HG03342 (cell line): ENCODE data around the gene CACTIN.
"Not testable (repeated sequence)": the region's sequence is repeated elsewhere in the genome, so short reads cannot be mapped to it uniquely, and the experiment has no call there.

Experiments used
- ATAC-seq: cut with Tn5 transposase; IDR thresholded peaks from one replicate; pipeline ENCODE4 v1.9.1; 2021; ENCODE audit warnings: mild to moderate bottlenecking, moderate library complexity; ENCODE audit not compliant: unreplicated experiment

CACTIN gene

GRCh38 chr19:3632739-3633558 lies 6.4 kb upstream of the CACTIN start:
- ATAC-seq: no peak

GRCh38 chr19:3632098-3632497 lies 5.5 kb upstream of the CACTIN start:
- ATAC-seq: no peak

- ATAC-seq: no peak
Observed at GRCh38 chr19:3631053-3631861, 4.7 kb upstream of the CACTIN start.

DNA sequence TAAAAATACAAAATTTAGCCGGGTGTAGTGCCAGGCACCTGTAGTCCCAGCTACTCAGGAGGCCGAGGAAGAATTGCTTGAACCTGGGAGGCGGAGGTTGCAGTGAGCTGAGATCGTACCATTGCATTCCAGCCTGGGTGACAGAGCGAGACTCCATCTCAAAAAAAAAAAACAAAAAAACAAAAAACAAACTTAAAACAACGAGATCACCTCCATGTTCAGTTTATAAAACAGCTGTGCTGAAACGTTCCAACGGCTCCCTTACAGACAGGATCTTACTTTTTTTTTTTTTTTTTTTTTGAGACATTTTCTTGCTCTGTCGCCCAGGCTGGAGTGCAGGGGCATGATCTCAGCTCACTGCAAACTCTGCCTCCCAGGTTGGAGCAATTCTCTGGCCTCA lies 2.2 kb upstream of the CACTIN start:
- ATAC-seq: not testable (repeated sequence)

DNA sequence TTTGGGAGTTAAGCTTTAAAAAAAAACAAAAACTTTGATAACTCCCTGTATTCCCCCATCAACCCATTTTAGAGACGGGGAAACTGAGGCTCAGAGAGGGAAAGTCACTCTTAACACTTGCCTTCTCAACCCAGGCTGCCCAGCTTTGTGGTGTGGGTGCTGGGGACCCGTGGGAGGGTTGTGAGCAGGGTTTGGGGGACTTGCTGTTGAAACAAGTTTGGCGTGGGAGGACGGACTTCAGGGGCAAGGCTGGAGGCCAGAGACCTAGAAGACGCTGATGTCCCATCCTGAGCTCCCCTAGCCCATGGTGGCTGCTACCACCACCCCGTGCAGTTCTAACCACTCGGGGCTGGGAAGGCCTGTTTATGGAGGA lies 747 bp upstream of the CACTIN start:
- ATAC-seq: no peak

- no peak for ATAC-seq
Observed at GRCh38 chr19:3625996-3626472, 556 bp downstream of the CACTIN start.

DNA sequence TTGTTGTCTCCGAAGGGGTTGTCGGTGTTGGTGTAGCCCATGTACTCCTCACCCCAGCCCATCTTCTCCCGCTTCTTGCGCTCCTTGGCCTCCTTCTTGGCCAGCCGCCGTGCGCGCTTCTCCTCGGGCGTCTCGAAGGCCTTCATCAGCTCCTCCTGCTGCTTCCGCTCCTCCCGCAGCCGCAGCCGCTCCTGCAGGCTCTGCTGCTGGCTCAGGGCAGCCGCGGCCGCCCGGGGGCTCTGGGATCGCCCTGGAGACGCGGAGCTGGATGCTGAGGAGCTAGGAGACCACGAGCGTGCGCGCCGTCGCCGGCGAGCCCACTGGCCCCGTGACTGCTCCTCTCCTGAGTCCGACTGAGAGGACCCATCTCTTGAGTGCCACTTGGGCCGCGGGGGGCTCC lies 2.9 kb downstream of the CACTIN start:
- no peak for ATAC-seq

DNA sequence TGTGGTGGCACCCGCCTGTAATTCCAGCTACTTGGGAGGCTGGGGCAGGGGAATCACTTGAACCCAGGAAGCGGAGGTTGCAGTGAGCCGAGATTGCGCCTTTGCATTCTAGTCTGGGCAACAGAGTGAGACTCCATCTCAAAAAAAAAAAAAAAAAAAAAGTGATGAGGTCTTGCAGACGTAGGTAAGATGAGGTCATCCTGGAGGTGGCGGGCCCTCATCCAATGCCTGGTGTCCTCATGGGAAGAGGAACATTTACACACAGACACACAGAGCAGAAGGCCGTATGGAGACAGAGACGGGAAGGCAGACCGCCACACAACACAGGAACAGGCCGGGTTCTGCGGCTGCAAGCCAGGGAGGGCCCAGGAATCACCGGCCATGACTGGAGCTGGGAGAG lies 4.4 kb downstream of the CACTIN start:
- no peak for ATAC-seq

DNA sequence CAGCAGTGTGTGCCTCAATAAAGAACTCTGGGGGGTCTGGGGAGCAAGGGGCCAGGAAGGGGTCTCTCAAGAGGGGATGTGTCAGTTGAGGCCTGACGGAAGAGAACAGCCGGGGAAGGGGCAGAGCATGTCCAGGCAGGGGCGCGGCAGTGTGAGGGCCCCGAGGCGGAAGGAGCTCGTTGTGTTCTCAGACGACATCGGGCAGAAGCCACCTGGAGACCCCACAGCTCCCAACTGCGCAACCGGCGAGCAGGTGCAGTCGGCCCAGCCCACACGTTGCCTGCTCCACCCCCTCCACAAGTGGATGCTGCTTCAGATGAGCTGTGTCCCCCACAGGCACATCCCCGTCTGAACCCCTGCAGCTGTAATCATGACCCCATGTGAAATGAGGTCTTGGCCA lies 4.9 kb downstream of the CACTIN start:
- no peak for ATAC-seq

DNA sequence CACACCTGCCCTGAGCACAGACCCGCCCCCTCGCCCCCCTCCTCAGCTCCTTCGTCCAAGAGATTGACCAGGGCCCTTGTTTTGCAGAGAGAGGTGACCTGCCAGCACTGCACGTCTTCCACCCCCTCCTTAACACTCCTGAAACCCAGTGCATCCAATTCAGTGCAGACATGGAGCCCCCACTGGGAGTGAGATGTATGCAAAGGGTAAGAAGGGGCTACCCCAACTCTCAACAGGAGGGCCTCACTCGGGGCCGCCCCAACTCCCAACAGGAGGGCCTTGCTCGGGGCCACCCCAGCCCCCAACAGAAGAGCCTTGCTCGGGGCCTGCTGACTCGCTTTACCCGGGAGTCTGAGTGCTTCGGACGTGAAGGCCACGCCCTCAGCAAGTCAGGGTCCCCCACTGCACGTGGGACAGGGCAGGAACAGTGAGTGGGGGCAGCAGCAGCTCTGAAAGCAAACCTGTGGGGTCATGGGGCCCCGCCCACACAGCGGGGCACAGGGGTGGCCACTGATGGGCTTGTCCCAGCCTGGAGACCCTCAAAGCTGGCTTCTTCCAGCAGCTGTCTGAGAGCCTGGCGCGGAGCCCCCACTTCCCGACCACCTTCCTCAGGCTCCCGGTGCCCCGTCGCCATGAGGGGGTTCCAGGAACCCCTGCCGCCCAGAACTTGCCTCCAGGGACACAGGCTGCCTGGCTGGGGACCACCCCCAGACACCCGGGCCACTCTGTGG lies 5.6 kb downstream of the CACTIN start:
- ATAC-seq: no peak

DNA sequence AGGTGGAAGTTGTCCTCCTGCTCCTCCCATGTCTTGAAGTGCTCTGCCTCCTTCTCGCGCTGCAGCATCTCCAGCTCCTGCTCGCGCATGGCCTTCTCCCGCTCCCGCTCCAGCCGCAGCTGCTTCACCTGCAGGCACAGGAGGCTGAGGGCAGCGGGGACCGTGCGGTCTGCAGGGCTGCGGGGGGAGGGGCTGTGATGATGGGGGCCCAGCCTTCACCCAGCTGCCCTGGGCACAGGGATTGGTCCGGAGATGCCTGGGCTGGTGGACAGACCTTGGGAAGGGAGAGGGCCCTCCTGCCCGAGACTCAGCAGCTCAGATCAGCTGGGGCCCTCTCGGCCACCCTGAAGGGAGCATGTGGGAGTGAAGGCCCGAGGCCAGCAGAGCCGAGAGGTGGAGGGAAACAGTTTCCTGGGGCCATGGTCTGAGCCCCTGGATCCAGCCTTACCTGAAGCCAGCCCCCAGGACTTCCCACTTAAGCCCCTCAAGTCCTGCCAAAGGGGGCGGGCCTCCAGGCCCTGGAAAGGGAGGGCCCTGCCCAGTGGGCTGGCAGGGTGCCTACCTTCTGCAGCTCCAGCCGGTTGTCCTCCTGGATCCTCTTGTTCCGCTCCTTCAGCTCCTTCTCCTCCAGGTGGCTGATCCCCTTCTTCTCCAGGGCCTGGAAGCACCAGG lies 6.3 kb downstream of the CACTIN start:
- ATAC-seq: no peak

DNA sequence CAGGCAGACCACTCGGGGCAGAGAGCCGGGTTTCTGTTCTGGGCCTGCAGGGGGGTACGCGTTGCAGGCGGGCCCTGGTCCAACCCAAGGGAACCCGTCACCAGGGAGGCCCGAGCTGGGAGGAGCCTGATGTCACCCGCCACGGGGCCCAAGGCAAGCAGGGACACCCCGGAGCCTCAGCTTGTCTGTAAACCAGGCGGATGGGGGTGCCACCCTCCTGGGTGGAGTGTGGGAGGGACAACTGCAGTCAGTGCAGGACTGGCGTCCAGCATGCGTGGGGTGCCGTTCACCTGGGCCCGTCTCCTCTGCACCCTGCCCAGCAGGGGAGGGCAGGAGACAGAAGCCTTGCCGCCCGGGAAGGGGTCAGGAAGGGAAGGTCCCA lies 7.0 kb downstream of the CACTIN start:
- no peak for ATAC-seq

GRCh38 chr19:3618811-3619630 lies 7.6 kb downstream of the CACTIN start:
- ATAC-seq: no peak

DNA sequence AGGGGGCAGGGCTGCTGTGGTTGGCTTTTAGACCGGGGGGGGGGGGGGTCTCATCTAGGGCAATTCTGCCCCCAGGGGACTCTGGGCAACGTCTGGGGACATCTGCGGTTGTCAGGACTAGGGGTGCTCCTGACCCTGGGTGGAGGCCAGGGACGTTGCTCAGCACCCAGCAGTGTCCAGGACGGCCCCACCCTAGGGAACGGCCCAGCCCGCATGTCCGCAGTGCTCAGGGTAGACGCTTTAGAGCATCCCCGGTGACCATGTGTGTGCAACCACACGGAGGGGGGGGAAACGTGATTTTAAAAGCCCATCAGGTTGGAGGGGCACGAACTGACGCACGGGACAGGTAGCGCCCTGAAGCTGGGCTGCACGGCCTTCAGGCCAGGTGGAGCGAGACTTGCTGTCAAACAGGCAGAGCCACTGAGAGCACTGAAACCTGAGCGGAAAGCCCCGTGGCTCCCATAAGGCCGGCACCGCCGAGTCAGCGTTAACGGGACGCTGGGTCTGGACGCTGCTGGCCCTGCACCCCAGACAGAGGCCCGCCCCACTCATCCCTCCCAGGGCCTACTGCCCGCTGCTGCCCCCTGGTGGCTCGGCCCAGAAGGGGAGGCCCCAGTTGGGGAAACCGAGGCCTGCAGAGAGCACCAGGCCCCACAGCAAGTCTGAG lies 8.3 kb downstream of the CACTIN start:
- no peak for ATAC-seq

DNA sequence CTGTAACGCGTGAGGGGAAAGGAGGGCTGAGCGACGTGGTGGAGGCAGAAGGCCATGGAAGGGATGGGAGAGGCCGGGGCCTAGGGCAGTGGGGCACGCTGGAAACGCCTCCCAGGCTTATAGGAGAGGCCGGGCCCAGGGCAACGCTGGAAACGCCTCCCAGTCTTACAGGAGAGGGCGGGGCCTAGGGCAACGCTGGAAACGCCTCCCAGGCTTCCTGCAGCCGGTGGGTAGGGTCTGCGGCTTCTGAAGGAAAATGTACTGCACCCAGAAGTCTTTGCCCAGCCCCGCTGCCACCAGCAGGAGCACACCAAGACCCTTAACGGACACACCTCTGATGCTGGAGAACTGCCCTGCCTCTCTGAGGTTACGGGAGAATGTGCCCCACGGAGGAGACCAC lies 9.1 kb downstream of the CACTIN start:
- no peak for ATAC-seq

- ATAC-seq: no peak
Observed at GRCh38 chr19:3615524-3616135, 11.0 kb downstream of the CACTIN start.

GRCh38 chr19:3614858-3615505 lies 11.6 kb downstream of the CACTIN start:
- no peak for ATAC-seq

DNA sequence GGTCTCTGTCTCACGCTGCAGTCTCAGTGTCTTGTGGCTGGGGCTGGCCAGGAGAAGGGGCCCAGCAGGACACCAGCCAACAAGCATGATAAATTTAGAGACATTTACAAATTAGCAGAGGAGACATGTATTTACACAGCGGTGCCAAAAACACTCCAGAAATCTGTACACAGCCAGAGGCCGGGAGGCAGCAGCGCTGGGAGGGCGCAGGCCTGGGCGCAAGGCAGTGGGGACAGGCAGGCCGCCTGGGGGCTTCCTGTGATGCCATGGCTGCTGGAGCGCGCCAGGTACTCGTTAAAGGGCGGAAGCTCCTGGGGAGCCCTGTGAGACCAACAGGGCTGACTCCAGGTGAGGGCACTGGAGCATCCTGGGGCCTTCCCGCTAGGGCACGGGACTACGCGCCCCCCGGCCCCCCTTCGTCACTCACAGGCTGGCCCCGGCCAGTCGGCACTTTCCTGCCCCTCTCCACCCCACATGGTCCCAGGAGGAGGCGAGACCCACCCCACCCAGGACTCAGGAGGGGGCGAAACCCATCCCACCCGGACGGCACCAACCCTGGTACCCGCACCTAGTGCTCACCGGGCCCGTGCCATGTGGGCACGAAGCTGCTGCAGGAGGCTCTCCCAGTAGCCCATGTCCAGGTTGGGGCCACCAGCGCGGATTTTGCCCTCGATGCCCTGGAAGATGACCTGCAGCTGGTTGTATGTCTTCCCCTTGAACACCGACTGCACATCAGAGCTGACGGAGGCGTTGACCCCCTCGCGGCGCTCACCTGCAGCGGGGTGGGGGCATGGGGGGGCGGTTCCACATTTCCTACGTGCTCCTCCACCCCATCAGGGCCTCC lies 12.6 kb downstream of the CACTIN start:
- no peak for ATAC-seq
